Suprapubic skin (tissue), 4 donors: ENCODE measurements around the gene FRAS1.

Experiments used
- CTCF ChIP-seq, 2 donors: fragments of 200-600 bp in 1 of 2; fragments of 450-650 bp in 1 of 2; sonication (generic) in 1 of 2; IDR thresholded peaks; one replicate each; pipeline ENCODE4 v1.5.1; 2016 to 2019; ENCODE audit warnings: antibody characterized with exemption in 2 of 2, mild to moderate bottlenecking in 1 of 2, moderate library complexity in 1 of 2
- EP300 ChIP-seq: sonication (generic); formaldehyde crosslinking; IDR thresholded peaks from one replicate; pipeline ENCODE4 v1.6.1; 2017; ENCODE audit warnings: antibody characterized with exemption
- POLR2A ChIP-seq, 2 donors: fragments of 450-650 bp; IDR thresholded peaks; one replicate each; pipeline ENCODE4 v1.6.1; 2017; ENCODE audit warnings: antibody characterized with exemption in 2 of 2, mild to moderate bottlenecking in 2 of 2, moderate library complexity in 2 of 2
- POLR2AphosphoS5 ChIP-seq, 3 donors: sonication (generic); formaldehyde crosslinking; IDR thresholded peaks; one replicate each; pipeline ENCODE4 v1.6.1; 2017; ENCODE audit warnings: antibody characterized with exemption in 3 of 3

- TF ChIP-seq CTCF (IDR thresholded peaks at IDR 0.05) (no peak), POLR2A (IDR thresholded peaks at IDR 0.05) (no peak), EP300 (no peak), POLR2AphosphoS5 (IDR thresholded peaks at IDR 0.05) (no peak)
Measured at GRCh38 chr4:78185117-78185516, 128.0 kb downstream of the FRAS1 start.
